ENCODE measurements around the gene CCDC33. TPM values are rescaled to one million over a fixed set of nuclear protein-coding genes. Genes with fewer than 3 reads are reported as not detected.

The CCDC33 gene
- total and polyA plus RNA-seq, 10 of the 15 experiments (the other 5 are each of a cell fraction or from before 2014, with no cell fraction given) = 0.57 to 5.8 (median 4.3) TPM

DNA sequence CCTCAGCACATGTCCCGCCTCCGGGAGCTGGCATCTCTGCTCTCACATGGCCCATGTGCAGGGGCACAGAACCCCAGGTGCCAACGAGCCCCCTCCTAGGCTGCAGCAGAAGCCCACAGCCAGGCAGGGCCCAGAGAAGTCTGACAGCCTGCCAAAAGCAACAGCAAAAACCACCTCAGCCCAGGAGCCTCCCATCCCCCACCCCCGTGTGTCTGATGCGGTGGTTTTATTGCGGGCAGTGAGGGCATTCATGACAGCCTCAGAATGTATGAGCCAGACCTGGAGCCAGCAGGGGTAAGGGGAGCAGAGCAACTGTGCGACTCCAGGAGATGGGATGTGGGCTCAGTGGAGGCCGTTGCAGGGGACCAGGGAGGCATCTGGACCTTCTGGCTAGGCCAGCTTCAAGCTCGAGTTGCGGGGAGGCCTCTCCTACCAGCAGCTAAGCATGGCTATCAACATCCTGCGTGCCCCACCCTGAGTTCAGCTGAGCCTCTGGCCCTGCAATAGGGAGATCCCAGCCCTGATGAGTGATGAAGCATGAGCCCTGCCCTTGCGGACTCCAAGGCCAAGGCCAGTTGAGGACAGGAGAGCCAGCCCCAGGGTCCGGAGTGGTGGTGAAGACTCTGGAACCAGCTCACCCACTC is 78.8 kb downstream of the CCDC33 start (continued):
- TF ChIP-seq, protein P1, sequence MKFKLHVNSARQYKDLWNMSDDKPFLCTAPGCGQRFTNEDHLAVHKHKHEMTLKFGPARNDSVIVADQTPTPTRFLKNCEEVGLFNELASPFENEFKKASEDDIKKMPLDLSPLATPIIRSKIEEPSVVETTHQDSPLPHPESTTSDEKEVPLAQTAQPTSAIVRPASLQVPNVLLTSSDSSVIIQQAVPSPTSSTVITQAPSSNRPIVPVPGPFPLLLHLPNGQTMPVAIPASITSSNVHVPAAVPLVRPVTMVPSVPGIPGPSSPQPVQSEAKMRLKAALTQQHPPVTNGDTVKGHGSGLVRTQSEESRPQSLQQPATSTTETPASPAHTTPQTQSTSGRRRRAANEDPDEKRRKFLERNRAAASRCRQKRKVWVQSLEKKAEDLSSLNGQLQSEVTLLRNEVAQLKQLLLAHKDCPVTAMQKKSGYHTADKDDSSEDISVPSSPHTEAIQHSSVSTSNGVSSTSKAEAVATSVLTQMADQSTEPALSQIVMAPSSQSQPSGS (IDR thresholded peaks at IDR 0.05; ENCODE audit: low read length) = no peak
- TF ChIP-seq EED (IDR thresholded peaks at IDR 0.05; ENCODE audit: low read depth) = no peak
- TF ChIP-seq HCFC1 (IDR thresholded peaks at IDR 0.05; ENCODE audit: low read length) = no peak
- TF ChIP-seq CEBPB (IDR thresholded peaks at IDR 0.05; ENCODE audit: borderline replicate concordance in 1 of 2, low read depth in 2 of 2, low read length in 2 of 2) = no peak
- TF ChIP-seq, protein P2, sequence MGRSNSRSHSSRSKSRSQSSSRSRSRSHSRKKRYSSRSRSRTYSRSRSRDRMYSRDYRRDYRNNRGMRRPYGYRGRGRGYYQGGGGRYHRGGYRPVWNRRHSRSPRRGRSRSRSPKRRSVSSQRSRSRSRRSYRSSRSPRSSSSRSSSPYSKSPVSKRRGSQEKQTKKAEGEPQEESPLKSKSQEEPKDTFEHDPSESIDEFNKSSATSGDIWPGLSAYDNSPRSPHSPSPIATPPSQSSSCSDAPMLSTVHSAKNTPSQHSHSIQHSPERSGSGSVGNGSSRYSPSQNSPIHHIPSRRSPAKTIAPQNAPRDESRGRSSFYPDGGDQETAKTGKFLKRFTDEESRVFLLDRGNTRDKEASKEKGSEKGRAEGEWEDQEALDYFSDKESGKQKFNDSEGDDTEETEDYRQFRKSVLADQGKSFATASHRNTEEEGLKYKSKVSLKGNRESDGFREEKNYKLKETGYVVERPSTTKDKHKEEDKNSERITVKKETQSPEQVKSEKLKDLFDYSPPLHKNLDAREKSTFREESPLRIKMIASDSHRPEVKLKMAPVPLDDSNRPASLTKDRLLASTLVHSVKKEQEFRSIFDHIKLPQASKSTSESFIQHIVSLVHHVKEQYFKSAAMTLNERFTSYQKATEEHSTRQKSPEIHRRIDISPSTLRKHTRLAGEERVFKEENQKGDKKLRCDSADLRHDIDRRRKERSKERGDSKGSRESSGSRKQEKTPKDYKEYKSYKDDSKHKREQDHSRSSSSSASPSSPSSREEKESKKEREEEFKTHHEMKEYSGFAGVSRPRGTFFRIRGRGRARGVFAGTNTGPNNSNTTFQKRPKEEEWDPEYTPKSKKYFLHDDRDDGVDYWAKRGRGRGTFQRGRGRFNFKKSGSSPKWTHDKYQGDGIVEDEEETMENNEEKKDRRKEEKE (IDR thresholded peaks at IDR 0.05) = no peak
- TF ChIP-seq ZSCAN29 (IDR thresholded peaks at IDR 0.05) = no peak
- TF ChIP-seq, protein P3, sequence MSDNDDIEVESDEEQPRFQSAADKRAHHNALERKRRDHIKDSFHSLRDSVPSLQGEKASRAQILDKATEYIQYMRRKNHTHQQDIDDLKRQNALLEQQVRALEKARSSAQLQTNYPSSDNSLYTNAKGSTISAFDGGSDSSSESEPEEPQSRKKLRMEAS (IDR thresholded peaks at IDR 0.05; ENCODE audit: low read depth, low read length) = no peak
- TF ChIP-seq, protein P4, sequence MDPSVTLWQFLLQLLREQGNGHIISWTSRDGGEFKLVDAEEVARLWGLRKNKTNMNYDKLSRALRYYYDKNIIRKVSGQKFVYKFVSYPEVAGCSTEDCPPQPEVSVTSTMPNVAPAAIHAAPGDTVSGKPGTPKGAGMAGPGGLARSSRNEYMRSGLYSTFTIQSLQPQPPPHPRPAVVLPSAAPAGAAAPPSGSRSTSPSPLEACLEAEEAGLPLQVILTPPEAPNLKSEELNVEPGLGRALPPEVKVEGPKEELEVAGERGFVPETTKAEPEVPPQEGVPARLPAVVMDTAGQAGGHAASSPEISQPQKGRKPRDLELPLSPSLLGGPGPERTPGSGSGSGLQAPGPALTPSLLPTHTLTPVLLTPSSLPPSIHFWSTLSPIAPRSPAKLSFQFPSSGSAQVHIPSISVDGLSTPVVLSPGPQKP (IDR thresholded peaks at IDR 0.05; ENCODE audit: low read depth, low read length) = no peak
- no peak for TF ChIP-seq MTA2 (IDR thresholded peaks at IDR 0.05; ENCODE audit: low read depth)

Measured in GM12878 (cell line).